HCT116 (cell line): ENCODE data around the gene FAM181A. TPM values are rescaled to one million over a fixed set of nuclear protein-coding genes. Genes with fewer than 3 reads are reported as not detected.

ENCODE experiments used
- ATAC-seq: fragments of 200-7000 bp; cut with Tn5 transposase; 2 replicates; pipeline ENCODE4 v1.9.1; 2020; ENCODE audit warnings: mild to moderate bottlenecking, moderate library complexity
- BruUV-seq: library from RNA; stranded (reverse); fragments of 400-500 nt; replicated peaks from 2 replicates; lab custom pipeline; 2021; lab: Mats Ljungman, UMichigan
- CTCF ChIA-PET: fragments of 300-600 bp; sonication (Branson Sonifier 250); formaldehyde crosslinking; loops from one replicate; lab custom pipeline; 2021; ENCODE audit warnings: antibody characterized with exemption; lab: Charles Lee
- POLR2A ChIA-PET: fragments of 300-600, 350-600 bp; sonication (Branson Sonifier 250); formaldehyde crosslinking; loops from one replicate; lab custom pipeline; 2021; ENCODE audit warnings: antibody characterized with exemption; lab: Charles Lee
- RAD21 ChIA-PET, 2 experiments: fragments of 300-600 bp; sonication (Branson Sonifier 250); formaldehyde crosslinking; loops; one replicate each; lab custom pipeline; 2023; ENCODE audit warnings: low total read pairs in 2 of 2; ENCODE audit not compliant: uncharacterized antibody in 2 of 2, unreplicated experiment in 2 of 2, low non-redundant PET in 1 of 2; lab: Charles Lee
- DNase-seq: peaks from one replicate; pipeline ENCODE4 v3.0.0-alpha.2; 2010; ENCODE audit warnings: low read depth, low spot score
- H2AFZ ChIP-seq: fragments of 200-600 bp; shearing (Covaris generic), sonication (generic); 2 replicates; pipeline ENCODE4 v1.6.1; 2017; ENCODE audit warnings: low read depth, mixed run types, mixed read lengths, antibody characterized with exemption, low read length; ENCODE audit not compliant: poor library complexity, severe bottlenecking
- H3K27ac ChIP-seq: 2 replicates; pipeline ENCODE4 v1.5.1; 2012; ENCODE audit warnings: low read depth, low read length
- H3K27me3 ChIP-seq: fragments of 200-600 bp; sonication (generic); 2 replicates; pipeline ENCODE4 v1.6.1; 2016; ENCODE audit warnings: mixed run types, low read length, mixed read lengths; ENCODE audit not compliant: insufficient read depth
- H3K36me3 ChIP-seq, 2 experiments: fragments of 200-500 bp in 1 of 2; fragments of 200-600 bp in 1 of 2; sonication (Bioruptor generic) in 1 of 2; sonication (generic) in 1 of 2; 2 replicates each; pipeline versions ENCODE4 v1.5.1 to v1.6.1; 2014 to 2016; ENCODE audit warnings: low read length in 2 of 2, inconsistent platforms in 1 of 2, mixed read lengths in 1 of 2, mixed run types in 1 of 2; ENCODE audit not compliant: insufficient read depth in 2 of 2, control insufficient read depth in 1 of 2
- H3K4me1 ChIP-seq, 2 experiments: fragments of 200-600 bp in 1 of 2; sonication (generic) in 1 of 2; 2 replicates each; pipeline versions ENCODE4 v1.5.1 to v1.6.1; 2012 to 2017; ENCODE audit warnings: low read length in 2 of 2, inconsistent platforms in 1 of 2, mild to moderate bottlenecking in 1 of 2, mixed read lengths in 1 of 2, mixed run types in 1 of 2, moderate library complexity in 1 of 2; ENCODE audit not compliant: insufficient read depth in 2 of 2, control insufficient read depth in 1 of 2
- H3K4me2 ChIP-seq: fragments of 200-600 bp; sonication (generic); 2 replicates; pipeline ENCODE4 v1.6.1; 2017; ENCODE audit warnings: mixed run types, low read length, mixed read lengths
- H3K4me3 ChIP-seq, 2 experiments: fragments of 200-600 bp in 1 of 2; sonication (generic) in 1 of 2; replicated peaks in 1 of 2; 2 replicates each; pipeline ENCODE4 v1.5.1; 2011 to 2016; ENCODE audit warnings: low read length in 2 of 2, control low read depth in 1 of 2, low read depth in 1 of 2, mild to moderate bottlenecking in 1 of 2, mixed read lengths in 1 of 2, mixed run types in 1 of 2
- H3K79me2 ChIP-seq: fragments of 200-600 bp; sonication (generic); 2 replicates; pipeline ENCODE4 v1.6.1; 2017; ENCODE audit warnings: mild to moderate bottlenecking, mixed run types, low read length, moderate library complexity, mixed read lengths; ENCODE audit not compliant: insufficient read depth
- H3K9ac ChIP-seq: fragments of 200-600 bp; sonication (generic); 2 replicates; pipeline ENCODE4 v1.6.1; 2016; ENCODE audit warnings: low read length, mixed read lengths
- H3K9me2 ChIP-seq: fragments of 200-600 bp; sonication (generic), shearing (Covaris generic); 2 replicates; pipeline ENCODE4 v1.6.1; 2017; ENCODE audit warnings: mixed run types, mild to moderate bottlenecking, moderate library complexity; ENCODE audit not compliant: insufficient read depth
- H3K9me3 ChIP-seq, 2 experiments: fragments of 200-500 bp in 1 of 2; fragments of 200-600 bp in 1 of 2; sonication (Bioruptor generic) in 1 of 2; sonication (generic) in 1 of 2; 2 replicates each; pipeline ENCODE4 v1.6.1; 2014 to 2017; ENCODE audit warnings: low read length in 2 of 2, mixed read lengths in 2 of 2, inconsistent platforms in 1 of 2, low read depth in 1 of 2, mild to moderate bottlenecking in 1 of 2, mixed run types in 1 of 2, moderate library complexity in 1 of 2; ENCODE audit not compliant: control insufficient read depth in 1 of 2, insufficient read depth in 1 of 2
- H4K20me1 ChIP-seq: fragments of 200-600 bp; sonication (generic), shearing (Covaris generic); 2 replicates; pipeline ENCODE4 v1.6.1; 2017; ENCODE audit warnings: mixed run types, mild to moderate bottlenecking, moderate library complexity; ENCODE audit not compliant: insufficient read depth
- CEBPB ChIP-seq: IDR thresholded peaks from 2 replicates; pipeline ENCODE4 v1.6.1; 2012; ENCODE audit warnings: low read depth
- EGR1 ChIP-seq: IDR thresholded peaks from 2 replicates; pipeline ENCODE4 v1.6.1; 2012; ENCODE audit warnings: low read depth
- EZH2phosphoT487 ChIP-seq: fragments of 200-600 bp; IDR thresholded peaks from 2 replicates; pipeline ENCODE4 v1.6.1; 2018; ENCODE audit warnings: antibody characterized with exemption, borderline replicate concordance
- POLR2A ChIP-seq: IDR thresholded peaks from 2 replicates; pipeline ENCODE4 v1.7.0; 2011; ENCODE audit warnings: borderline replicate concordance; ENCODE audit not compliant: insufficient read depth, insufficient read length; ENCODE audit errors: extremely low read depth
- POLR2AphosphoS5 ChIP-seq: IDR thresholded peaks from 2 replicates; pipeline ENCODE4 v1.6.1; 2011; ENCODE audit warnings: mild to moderate bottlenecking, low read depth, low read length, moderate library complexity
- SIN3A ChIP-seq: IDR thresholded peaks from 2 replicates; pipeline ENCODE4 v1.6.1; 2012; ENCODE audit warnings: low read depth
- TCF7L2 ChIP-seq: IDR thresholded peaks from 2 replicates; pipeline ENCODE4 v1.7.0; 2011; ENCODE audit warnings: borderline replicate concordance, inconsistent platforms; ENCODE audit not compliant: insufficient read depth, insufficient read length; ENCODE audit errors: extremely low read depth
- intact Hi-C: fragments of 100-400 bp; cut with micrococcal nuclease; formaldehyde crosslinking; loops from 2 replicates; pipeline ENCODE4 v1.10.0; 2022
- total RNA-seq: library from RNA; stranded (reverse); gene quantifications from one replicate; pipeline ENCODE4 v1.2.1, GENCODE V29; 2021; ENCODE audit not compliant: unreplicated experiment
- TF ChIP-seq, protein P1 (sequence below): IDR thresholded peaks from 2 replicates; pipeline ENCODE4 v1.6.1; 2011; ENCODE audit warnings: mild to moderate bottlenecking, low read length, moderate library complexity; ENCODE audit not compliant: insufficient replicate concordance; ENCODE audit errors: extremely low read depth
- TF ChIP-seq, protein P2 (sequence below): IDR thresholded peaks from 2 replicates; pipeline ENCODE4 v1.6.1; 2012
- TF ChIP-seq, protein P3 (sequence below), 3 experiments: fragments of 200-600 bp in 1 of 3; sonication (generic) in 1 of 3; IDR thresholded peaks in 2 of 3; conservative IDR thresholded peaks in 1 of 3; 2 replicates each; pipeline ENCODE4 v1.5.1; 2012 to 2017; ENCODE audit warnings: low read depth in 2 of 3, low read length in 2 of 3, antibody characterized with exemption in 1 of 3, borderline replicate concordance in 1 of 3, control low read depth in 1 of 3, mild to moderate bottlenecking in 1 of 3, mixed read lengths in 1 of 3, mixed run types in 1 of 3, moderate library complexity in 1 of 3; ENCODE audit not compliant: insufficient read depth in 1 of 3
- TF ChIP-seq, protein P4 (sequence below): IDR thresholded peaks from 2 replicates; pipeline ENCODE4 v1.6.1; 2012; ENCODE audit warnings: low read depth

Gene FAM181A
- total RNA-seq, 1 experiment from 2014 or later, result not detected

DNA sequence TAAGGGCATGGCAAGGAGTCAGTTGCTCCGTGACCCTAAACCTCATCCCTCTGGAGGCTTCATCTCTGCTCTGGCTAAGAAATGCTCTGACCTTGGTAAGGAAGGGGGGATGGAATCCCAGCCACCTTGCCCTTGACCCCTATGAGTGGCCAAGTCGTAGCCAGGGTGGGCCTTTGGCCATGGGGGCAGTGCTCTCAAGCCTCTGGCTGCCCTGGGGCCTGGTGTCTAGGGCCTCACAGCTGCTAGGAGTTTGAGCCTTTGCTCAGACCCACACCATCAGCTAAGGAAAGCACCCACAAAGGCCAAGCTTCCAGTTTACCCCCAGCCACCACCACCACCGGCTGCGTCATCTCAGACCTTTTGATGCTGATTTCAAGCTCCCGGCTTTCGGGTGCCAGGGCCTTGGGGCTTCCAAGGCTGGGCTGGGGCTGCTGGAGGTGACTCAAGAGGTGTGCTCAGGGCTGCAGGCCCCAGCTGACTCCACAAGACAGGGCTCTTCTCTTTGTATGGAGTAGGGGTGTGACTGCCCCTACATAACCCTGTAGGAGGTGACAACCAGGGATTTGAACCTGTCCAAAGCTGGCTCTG is 45.6 kb downstream of the FAM181A start:
- H3K27ac ChIP-seq, result no peak overlapping the region
- H3K4me1 ChIP-seq, result peaks cover 0 to 7% of the 10 kb centered on the region in 2 experiments; a peak in 2 of 4 replicates
- TF ChIP-seq CEBPB (no peak), EGR1 (no peak), POLR2A (no peak), EZH2phosphoT487 (no peak), POLR2AphosphoS5 (no peak), TCF7L2 (no peak), SIN3A (no peak)
- TF ChIP-seq, protein P1, sequence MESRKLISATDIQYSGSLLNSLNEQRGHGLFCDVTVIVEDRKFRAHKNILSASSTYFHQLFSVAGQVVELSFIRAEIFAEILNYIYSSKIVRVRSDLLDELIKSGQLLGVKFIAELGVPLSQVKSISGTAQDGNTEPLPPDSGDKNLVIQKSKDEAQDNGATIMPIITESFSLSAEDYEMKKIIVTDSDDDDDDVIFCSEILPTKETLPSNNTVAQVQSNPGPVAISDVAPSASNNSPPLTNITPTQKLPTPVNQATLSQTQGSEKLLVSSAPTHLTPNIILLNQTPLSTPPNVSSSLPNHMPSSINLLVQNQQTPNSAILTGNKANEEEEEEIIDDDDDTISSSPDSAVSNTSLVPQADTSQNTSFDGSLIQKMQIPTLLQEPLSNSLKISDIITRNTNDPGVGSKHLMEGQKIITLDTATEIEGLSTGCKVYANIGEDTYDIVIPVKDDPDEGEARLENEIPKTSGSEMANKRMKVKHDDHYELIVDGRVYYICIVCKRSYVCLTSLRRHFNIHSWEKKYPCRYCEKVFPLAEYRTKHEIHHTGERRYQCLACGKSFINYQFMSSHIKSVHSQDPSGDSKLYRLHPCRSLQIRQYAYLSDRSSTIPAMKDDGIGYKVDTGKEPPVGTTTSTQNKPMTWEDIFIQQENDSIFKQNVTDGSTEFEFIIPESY, result no peak
- TF ChIP-seq, protein P2, sequence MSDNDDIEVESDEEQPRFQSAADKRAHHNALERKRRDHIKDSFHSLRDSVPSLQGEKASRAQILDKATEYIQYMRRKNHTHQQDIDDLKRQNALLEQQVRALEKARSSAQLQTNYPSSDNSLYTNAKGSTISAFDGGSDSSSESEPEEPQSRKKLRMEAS, result no peak
- TF ChIP-seq, protein P3, sequence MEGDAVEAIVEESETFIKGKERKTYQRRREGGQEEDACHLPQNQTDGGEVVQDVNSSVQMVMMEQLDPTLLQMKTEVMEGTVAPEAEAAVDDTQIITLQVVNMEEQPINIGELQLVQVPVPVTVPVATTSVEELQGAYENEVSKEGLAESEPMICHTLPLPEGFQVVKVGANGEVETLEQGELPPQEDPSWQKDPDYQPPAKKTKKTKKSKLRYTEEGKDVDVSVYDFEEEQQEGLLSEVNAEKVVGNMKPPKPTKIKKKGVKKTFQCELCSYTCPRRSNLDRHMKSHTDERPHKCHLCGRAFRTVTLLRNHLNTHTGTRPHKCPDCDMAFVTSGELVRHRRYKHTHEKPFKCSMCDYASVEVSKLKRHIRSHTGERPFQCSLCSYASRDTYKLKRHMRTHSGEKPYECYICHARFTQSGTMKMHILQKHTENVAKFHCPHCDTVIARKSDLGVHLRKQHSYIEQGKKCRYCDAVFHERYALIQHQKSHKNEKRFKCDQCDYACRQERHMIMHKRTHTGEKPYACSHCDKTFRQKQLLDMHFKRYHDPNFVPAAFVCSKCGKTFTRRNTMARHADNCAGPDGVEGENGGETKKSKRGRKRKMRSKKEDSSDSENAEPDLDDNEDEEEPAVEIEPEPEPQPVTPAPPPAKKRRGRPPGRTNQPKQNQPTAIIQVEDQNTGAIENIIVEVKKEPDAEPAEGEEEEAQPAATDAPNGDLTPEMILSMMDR (IDR thresholded peaks at IDR 0.05 in 2 of 3, conservative IDR thresholded peaks at IDR 0.05 in 1 of 3; ENCODE audit: borderline replicate concordance in 1 of 3, insufficient read depth in 1 of 3, low read depth in 2 of 3, low read length in 2 of 3), result no peak
- TF ChIP-seq, protein P4, sequence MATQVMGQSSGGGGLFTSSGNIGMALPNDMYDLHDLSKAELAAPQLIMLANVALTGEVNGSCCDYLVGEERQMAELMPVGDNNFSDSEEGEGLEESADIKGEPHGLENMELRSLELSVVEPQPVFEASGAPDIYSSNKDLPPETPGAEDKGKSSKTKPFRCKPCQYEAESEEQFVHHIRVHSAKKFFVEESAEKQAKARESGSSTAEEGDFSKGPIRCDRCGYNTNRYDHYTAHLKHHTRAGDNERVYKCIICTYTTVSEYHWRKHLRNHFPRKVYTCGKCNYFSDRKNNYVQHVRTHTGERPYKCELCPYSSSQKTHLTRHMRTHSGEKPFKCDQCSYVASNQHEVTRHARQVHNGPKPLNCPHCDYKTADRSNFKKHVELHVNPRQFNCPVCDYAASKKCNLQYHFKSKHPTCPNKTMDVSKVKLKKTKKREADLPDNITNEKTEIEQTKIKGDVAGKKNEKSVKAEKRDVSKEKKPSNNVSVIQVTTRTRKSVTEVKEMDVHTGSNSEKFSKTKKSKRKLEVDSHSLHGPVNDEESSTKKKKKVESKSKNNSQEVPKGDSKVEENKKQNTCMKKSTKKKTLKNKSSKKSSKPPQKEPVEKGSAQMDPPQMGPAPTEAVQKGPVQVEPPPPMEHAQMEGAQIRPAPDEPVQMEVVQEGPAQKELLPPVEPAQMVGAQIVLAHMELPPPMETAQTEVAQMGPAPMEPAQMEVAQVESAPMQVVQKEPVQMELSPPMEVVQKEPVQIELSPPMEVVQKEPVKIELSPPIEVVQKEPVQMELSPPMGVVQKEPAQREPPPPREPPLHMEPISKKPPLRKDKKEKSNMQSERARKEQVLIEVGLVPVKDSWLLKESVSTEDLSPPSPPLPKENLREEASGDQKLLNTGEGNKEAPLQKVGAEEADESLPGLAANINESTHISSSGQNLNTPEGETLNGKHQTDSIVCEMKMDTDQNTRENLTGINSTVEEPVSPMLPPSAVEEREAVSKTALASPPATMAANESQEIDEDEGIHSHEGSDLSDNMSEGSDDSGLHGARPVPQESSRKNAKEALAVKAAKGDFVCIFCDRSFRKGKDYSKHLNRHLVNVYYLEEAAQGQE, result no peak
- H3K9me3 ChIP-seq, result no peaks in the 10 kb centered on the region
- no TSS peak for BruUV-seq
- H3K36me3 ChIP-seq, result no peaks in the 10 kb centered on the region
- ChIA-PET RAD21 (interaction anchor here in 1 of 2 experiments (1.2 kb wide), 1 partner anchor 33 kb away, joined by 4 read pairs; no protein-coding TSS in a partner anchor), POLR2A (no interaction called here), CTCF (interaction anchor here (1.1 to 8.7 kb wide), 2 partner anchors 10 to 33 kb away, joined by 4 to 120 read pairs; no protein-coding TSS in a partner anchor)
- intact Hi-C loops, result no loop called here
- DNase-seq (no peak), ATAC-seq (no peak)
- no peak overlapping the region for H3K4me3 ChIP-seq
- H3K79me2 ChIP-seq, result no peaks in the 10 kb centered on the region
- H3K9me2 ChIP-seq, result no peaks in the 10 kb centered on the region
- H3K27me3 ChIP-seq, result no peaks in the 10 kb centered on the region
- no peak overlapping the region for H2AFZ ChIP-seq
- no peak overlapping the region for H3K9ac ChIP-seq
- H4K20me1 ChIP-seq, result no peaks in the 10 kb centered on the region
- H3K4me2 ChIP-seq, result no peak overlapping the region
